ENCODE measurements around the gene PIK3R3.

DNA sequence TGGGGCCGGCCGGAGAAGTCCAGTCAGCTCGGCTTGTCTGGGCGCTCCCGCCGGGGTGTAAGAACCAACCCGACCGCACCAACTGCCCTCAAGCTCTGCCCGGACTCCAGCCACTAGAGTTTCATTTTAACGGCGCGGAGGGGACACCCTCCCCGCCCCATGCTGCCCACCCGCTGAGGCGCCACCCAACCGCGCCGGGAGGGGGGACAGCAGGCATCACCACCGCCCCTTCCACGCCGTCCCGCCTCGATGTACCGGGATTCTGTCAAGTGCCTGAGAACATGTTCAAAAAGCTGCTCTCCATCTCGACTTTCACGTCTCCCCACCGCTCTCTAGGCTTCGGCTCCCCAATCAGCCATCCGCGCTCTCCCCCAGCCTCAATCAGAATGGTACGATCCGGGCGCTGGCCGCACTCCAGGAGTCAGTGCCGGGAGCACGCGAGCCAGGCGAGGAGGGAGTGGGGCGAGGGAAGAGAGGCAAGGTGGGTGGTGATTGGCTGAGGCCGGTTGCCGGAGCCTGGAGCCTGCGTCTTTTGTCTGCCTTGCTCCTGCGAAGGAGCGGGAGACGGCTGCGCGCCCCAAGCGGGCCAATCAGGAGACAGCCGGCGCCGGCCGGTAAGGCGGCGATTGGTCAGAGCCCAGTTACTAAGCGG is at the start of gene PIK3R3:
- TF ChIP-seq TAF1 (IDR thresholded peaks at IDR 0.05; ENCODE audit: low read depth) = peak; percentile 97
- TF ChIP-seq, protein P1, sequence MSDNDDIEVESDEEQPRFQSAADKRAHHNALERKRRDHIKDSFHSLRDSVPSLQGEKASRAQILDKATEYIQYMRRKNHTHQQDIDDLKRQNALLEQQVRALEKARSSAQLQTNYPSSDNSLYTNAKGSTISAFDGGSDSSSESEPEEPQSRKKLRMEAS (IDR thresholded peaks at IDR 0.05) = peak; percentile 99
- peak; percentile 13; the same call in 1 of the 2 replicates for TF ChIP-seq CEBPB (IDR thresholded peaks at IDR 0.05)
- TF ChIP-seq EGR1 (IDR thresholded peaks at IDR 0.05) = 0 out of 2 replicates have a peak, but pooled peaks have one; percentile 24
- peak; percentile 16; the same call in 1 of the 2 replicates for TF ChIP-seq CREB1 (IDR thresholded peaks at IDR 0.05; ENCODE audit: low read depth)
- peak; percentile 48; the same call in 1 of the 2 replicates for TF ChIP-seq FOXM1 (IDR thresholded peaks at IDR 0.05; ENCODE audit: borderline replicate concordance, low read depth)
- no peak for TF ChIP-seq RAD21 (IDR thresholded peaks at IDR 0.05; ENCODE audit: low read depth)
- TF ChIP-seq YY1 (IDR thresholded peaks at IDR 0.05; ENCODE audit: low read depth) = peak; percentile 71

All from Ishikawa (cell line).